ENCODE data around the gene EVA1A. TPM values are rescaled to one million over a fixed set of nuclear protein-coding genes. Genes with fewer than 3 reads are reported as not detected.

Gene EVA1A
- total and polyA plus RNA-seq, 2 donors (not counting 1 experiment from before 2014, with no cell fraction given) = 22.8 to 31.7 TPM

DNA sequence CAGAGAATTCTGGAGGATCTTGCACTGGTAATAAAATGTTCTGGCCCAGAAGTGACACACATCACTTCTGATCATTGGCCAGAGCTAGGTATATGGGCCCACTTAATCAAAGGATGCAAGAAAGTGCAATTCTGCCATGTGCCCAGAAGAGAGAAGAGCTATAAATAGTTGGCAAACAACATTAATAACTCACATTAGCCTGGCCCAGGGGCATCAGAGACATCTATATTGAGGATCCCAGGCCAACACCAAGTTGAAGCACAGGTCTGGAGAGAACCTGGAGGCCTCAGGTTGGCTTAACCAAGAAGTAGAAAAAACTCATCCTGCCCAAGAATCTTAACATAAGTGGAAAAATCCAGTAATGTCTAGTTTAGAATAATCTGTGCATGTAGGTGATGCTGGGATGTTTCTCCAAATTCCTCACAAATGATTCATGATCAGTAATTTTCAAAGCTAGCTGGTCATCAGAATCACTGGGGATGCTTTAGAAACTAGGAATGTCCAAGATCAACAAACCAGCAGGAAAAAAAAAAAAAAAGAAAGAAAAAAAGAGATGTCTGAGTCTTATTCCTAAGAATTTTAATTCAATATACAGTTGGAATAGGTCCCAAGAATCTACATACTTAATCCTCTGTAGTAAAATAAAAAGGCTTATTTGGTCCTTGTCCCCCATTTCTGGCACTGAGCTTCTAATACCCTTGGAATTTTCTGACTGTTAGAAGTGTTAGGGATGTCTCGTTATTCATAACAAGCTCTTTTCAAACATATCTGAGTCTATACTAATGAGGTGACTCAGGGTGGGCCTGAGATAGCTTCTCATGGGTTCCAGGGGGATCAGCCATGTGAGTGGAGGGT, 35.0 kb upstream of the EVA1A start:
- H4K20me1 ChIP-seq (ENCODE audit: control insufficient read depth, extremely low read depth, insufficient read depth, low read length) = no peaks in the 10 kb centered on the region
- H3K4me2 ChIP-seq (ENCODE audit: extremely low read depth, insufficient read depth, low read length) = peak overlapping the region; percentile 38
- peak overlapping the region; percentile 81 for H3K27ac ChIP-seq (ENCODE audit: insufficient read depth, low read length)
- H3K9me3 ChIP-seq (ENCODE audit: control insufficient read depth, insufficient read depth, low read depth, low read length) = no peaks in the 10 kb centered on the region
- no peak overlapping the region for H3K9ac ChIP-seq (ENCODE audit: insufficient read depth, low read length)
- no peaks in the 10 kb centered on the region for H3K27me3 ChIP-seq (ENCODE audit: control insufficient read depth, insufficient read depth, low read length)
- DNase-seq (ENCODE audit: low read depth in 2 of 2) = peak; percentile 21 to 97
- H3K4me3 ChIP-seq (replicated peaks in 1 of 4; ENCODE audit: control extremely low read depth in 1 of 4, insufficient read depth in 1 of 4, low read depth in 3 of 4, low read length in 4 of 4) = no peak overlapping the region
- H3K4me1 ChIP-seq (ENCODE audit: control insufficient read depth, extremely low read depth, insufficient read depth, low read length) = peaks cover 20% of the 10 kb centered on the region
- no peak overlapping the region for H2AFZ ChIP-seq (ENCODE audit: low read length)
- TF ChIP-seq, protein P1, sequence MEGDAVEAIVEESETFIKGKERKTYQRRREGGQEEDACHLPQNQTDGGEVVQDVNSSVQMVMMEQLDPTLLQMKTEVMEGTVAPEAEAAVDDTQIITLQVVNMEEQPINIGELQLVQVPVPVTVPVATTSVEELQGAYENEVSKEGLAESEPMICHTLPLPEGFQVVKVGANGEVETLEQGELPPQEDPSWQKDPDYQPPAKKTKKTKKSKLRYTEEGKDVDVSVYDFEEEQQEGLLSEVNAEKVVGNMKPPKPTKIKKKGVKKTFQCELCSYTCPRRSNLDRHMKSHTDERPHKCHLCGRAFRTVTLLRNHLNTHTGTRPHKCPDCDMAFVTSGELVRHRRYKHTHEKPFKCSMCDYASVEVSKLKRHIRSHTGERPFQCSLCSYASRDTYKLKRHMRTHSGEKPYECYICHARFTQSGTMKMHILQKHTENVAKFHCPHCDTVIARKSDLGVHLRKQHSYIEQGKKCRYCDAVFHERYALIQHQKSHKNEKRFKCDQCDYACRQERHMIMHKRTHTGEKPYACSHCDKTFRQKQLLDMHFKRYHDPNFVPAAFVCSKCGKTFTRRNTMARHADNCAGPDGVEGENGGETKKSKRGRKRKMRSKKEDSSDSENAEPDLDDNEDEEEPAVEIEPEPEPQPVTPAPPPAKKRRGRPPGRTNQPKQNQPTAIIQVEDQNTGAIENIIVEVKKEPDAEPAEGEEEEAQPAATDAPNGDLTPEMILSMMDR (conservative IDR thresholded peaks at IDR 0.05 in 1 of 2, IDR thresholded peaks at IDR 0.05 in 1 of 2; ENCODE audit: low read depth in 1 of 2, low read length in 2 of 2) = no peak
- TF ChIP-seq EZH2 (IDR thresholded peaks at IDR 0.05; ENCODE audit: low read length, missing control alignments) = no peak
- no peaks in the 10 kb centered on the region for H3K36me3 ChIP-seq (ENCODE audit: control insufficient read depth, insufficient read depth, low read length)
- no peaks in the 10 kb centered on the region for H3K79me2 ChIP-seq (ENCODE audit: control insufficient read depth, insufficient read depth, low read length)

DNA sequence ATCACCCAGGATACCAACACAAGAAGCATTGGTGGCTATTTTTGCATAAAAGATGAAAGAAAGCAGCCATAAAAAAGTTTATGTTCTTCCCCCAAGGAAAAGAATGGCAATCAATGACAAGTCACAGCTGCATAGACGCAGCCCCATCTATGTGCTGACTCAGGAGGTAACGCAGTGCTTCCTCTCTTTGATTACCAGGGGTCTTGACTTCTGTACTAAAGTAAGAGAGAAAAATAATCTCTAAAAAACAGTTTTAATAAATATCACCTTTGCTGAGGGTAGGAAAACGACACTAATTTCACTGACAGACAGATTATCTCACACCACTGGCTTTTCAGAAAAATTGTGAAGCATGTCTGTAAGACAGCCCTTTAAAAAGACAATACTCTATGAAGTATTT, 33.9 kb upstream of the EVA1A start:
- Histone ChIP-seq H3K4me1 (ENCODE audit: control insufficient read depth, extremely low read depth, insufficient read depth, low read length) (peaks cover 22% of the 10 kb centered on the region), H3K36me3 (ENCODE audit: control insufficient read depth, insufficient read depth, low read length) (no peaks in the 10 kb centered on the region), H3K9me3 (ENCODE audit: control insufficient read depth, insufficient read depth, low read depth, low read length) (no peaks in the 10 kb centered on the region), H3K79me2 (ENCODE audit: control insufficient read depth, insufficient read depth, low read length) (no peaks in the 10 kb centered on the region), H3K4me2 (ENCODE audit: extremely low read depth, insufficient read depth, low read length) (no peak overlapping the region), H4K20me1 (ENCODE audit: control insufficient read depth, extremely low read depth, insufficient read depth, low read length) (no peaks in the 10 kb centered on the region), H2AFZ (ENCODE audit: low read length) (no peak overlapping the region), H3K9ac (ENCODE audit: insufficient read depth, low read length) (no peak overlapping the region), H3K27me3 (ENCODE audit: control insufficient read depth, insufficient read depth, low read length) (no peaks in the 10 kb centered on the region), H3K4me3 (replicated peaks in 1 of 4; ENCODE audit: control extremely low read depth in 1 of 4, insufficient read depth in 1 of 4, low read depth in 3 of 4, low read length in 4 of 4) (no peak overlapping the region), H3K27ac (ENCODE audit: insufficient read depth, low read length) (no peak overlapping the region)
- peak in 1 of 2 donors; percentile 25 for DNase-seq (ENCODE audit: low read depth in 2 of 2)
- TF ChIP-seq, protein P1 (conservative IDR thresholded peaks at IDR 0.05 in 1 of 2, IDR thresholded peaks at IDR 0.05 in 1 of 2; ENCODE audit: low read depth in 1 of 2, low read length in 2 of 2) = no peak
- no peak for TF ChIP-seq EZH2 (IDR thresholded peaks at IDR 0.05; ENCODE audit: low read length, missing control alignments)

DNA sequence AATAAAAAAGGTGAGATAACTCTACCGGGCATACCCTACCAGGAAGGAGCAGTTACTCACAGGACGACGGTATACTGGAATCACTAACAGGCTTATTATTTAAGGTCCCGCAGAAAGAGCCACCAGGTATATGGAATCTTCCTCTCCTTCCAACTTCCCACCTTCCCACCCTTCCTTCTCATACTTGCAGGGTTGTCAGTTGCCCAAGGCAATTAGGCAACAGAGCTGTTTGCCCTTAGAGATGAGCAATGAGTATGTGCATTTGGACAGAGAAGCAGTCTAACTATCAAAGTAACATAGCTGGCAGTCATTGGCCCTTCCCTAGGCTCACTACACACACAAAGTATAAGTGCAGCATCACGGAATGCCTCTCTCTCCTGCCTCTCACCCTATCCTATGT, 32.1 kb upstream of the EVA1A start:
- no peak overlapping the region for H3K9ac ChIP-seq (ENCODE audit: insufficient read depth, low read length)
- no peak overlapping the region for H3K4me3 ChIP-seq (replicated peaks in 1 of 4; ENCODE audit: control extremely low read depth in 1 of 4, insufficient read depth in 1 of 4, low read depth in 3 of 4, low read length in 4 of 4)
- H2AFZ ChIP-seq (ENCODE audit: low read length) = no peak overlapping the region
- H3K27me3 ChIP-seq (ENCODE audit: control insufficient read depth, insufficient read depth, low read length) = no peaks in the 10 kb centered on the region
- no peak overlapping the region for H3K27ac ChIP-seq (ENCODE audit: insufficient read depth, low read length)
- no peaks in the 10 kb centered on the region for H4K20me1 ChIP-seq (ENCODE audit: control insufficient read depth, extremely low read depth, insufficient read depth, low read length)
- H3K79me2 ChIP-seq (ENCODE audit: control insufficient read depth, insufficient read depth, low read length) = no peaks in the 10 kb centered on the region
- no peak for DNase-seq (ENCODE audit: low read depth in 2 of 2)
- no peaks in the 10 kb centered on the region for H3K9me3 ChIP-seq (ENCODE audit: control insufficient read depth, insufficient read depth, low read depth, low read length)
- TF ChIP-seq EZH2 (IDR thresholded peaks at IDR 0.05; ENCODE audit: low read length, missing control alignments) = no peak
- TF ChIP-seq, protein P1 (conservative IDR thresholded peaks at IDR 0.05 in 1 of 2, IDR thresholded peaks at IDR 0.05 in 1 of 2; ENCODE audit: low read depth in 1 of 2, low read length in 2 of 2) = no peak
- H3K4me1 ChIP-seq (ENCODE audit: control insufficient read depth, extremely low read depth, insufficient read depth, low read length) = peaks cover 23% of the 10 kb centered on the region
- H3K4me2 ChIP-seq (ENCODE audit: extremely low read depth, insufficient read depth, low read length) = no peak overlapping the region
- no peaks in the 10 kb centered on the region for H3K36me3 ChIP-seq (ENCODE audit: control insufficient read depth, insufficient read depth, low read length)

Data from fibroblast of lung (primary cell).